Omental fat pad (tissue), 4 donors: ENCODE data around the gene MEIOB. TPM values are rescaled to one million over a fixed set of nuclear protein-coding genes. Genes with fewer than 3 reads are reported as not detected.
"Not testable (repeated sequence)": the region's sequence is repeated elsewhere in the genome, so short reads cannot be mapped to it uniquely, and the experiment has no call there.

Source experiments
- ATAC-seq: fragments of 150-250 bp; one replicate; pipeline ENCODE4 v1.9.1; 2016; ENCODE audit warnings: mild to moderate bottlenecking, moderate library complexity; ENCODE audit not compliant: low FRiP score
- DNase-seq: peaks from one replicate; pipeline ENCODE4 v3.0.0-alpha.2; 2019; ENCODE audit warnings: low spot score
- CTCF ChIP-seq, 3 donors: fragments of 450-650 bp; IDR thresholded peaks; one replicate each; pipeline ENCODE4 v1.5.1; 2016 to 2017; ENCODE audit warnings: antibody characterized with exemption in 3 of 3, mild to moderate bottlenecking in 3 of 3, moderate library complexity in 2 of 3
- total RNA-seq, 4 donors: library from RNA; depleted of rRNA; stranded (reverse); fragments of >200 nt; gene quantifications; one replicate each; pipeline ENCODE4 v1.1.0, GENCODE V29; 2016

The MEIOB gene
- total RNA-seq, 4 donors from 2014 or later: 1.7 TPM; not detected in 3

DNA sequence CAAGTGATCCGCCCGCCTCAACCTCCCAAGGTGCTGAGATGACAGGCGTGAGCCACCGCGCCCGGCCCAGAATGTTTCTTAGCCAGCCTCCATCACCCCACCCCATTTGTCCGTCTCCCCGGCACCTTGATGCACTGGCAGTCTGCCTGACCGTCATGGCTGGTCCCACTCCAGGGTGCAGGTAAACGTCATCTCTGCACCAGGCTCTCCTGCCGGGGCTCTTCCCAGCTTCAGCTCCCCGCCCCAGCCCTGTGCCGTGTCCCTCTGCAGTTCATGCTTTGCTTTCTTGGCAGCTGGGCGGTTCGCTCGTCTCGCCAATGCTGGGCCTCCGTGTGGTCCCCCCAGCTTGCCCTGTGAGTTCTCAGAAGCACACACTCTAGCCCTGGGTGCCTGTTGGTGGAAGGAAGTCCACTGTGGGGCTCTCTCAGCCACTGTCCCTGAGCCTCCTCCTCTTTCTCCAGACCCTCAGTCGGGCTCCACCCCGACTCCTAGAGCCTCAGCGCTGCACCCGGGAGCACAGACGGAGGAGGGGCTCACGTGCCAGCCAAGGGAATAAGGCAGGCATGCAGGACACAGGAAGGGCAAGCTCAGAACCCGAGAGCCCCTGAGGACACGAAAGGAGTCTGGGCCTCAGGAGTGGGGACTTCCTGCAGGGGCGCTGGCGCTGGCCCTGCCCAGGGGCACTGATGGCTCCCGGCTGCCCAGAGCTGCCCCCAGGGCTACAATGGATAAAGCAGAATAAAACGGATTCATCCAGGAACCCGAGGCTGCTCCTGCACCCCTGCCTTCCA is 34.3 kb upstream of the MEIOB start:
- TF ChIP-seq CTCF (IDR thresholded peaks at IDR 0.05): no peak
- ATAC-seq: no peak
- no peak for DNase-seq

DNA sequence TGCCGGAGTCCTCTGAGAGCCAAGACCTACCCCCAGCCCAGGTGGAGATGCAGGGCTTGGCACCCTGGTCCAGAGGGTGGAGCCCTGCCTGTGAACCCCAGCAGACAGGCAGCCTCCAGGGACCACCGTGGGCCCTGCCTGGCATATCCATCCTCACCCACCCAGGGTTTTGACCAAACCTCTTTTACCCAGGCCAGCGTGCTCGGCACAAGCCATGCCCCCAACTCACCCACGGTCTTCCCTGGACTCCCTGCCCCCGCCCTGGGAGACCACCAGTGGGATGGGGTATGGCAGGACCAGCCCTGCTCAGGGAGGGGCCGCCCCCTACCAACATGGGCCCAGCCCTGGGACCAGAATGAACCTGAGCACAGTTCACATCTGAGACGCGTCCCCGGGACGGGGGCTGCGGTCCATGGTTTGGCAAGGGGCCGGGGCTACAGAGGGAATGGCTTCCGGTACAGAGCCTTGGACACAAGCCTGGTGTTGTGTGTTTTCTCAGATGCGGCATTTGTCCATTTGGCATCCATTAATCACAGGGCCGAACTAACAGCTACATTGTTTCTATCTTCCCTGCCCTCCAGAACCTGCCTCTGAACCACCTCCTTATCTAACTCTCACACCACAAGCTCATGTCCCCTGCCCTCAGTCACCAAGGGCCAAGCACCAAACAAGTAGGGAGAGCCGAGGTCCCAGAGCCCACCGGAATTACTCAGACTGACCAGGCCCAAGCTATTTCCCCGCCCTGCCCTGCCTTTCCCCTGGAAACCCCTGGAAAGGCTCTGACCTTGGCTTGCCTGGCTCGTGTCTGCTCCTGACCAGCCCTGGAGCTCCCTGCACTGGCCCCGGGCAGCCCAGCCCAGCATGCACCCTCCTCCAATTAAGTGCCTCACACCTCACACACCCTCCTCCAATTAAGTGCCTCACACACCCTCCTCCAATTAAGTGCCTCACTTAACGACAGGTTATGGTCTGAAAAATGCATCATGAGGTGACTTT is 32.2 kb upstream of the MEIOB start:
- no peak for TF ChIP-seq CTCF (IDR thresholded peaks at IDR 0.05)
- ATAC-seq: no peak
- DNase-seq: no peak

GRCh38 chr16:1903220-1903574 is 31.2 kb upstream of the MEIOB start:
- no peak for TF ChIP-seq CTCF (IDR thresholded peaks at IDR 0.05)
- no peak for ATAC-seq
- DNase-seq: no peak

DNA sequence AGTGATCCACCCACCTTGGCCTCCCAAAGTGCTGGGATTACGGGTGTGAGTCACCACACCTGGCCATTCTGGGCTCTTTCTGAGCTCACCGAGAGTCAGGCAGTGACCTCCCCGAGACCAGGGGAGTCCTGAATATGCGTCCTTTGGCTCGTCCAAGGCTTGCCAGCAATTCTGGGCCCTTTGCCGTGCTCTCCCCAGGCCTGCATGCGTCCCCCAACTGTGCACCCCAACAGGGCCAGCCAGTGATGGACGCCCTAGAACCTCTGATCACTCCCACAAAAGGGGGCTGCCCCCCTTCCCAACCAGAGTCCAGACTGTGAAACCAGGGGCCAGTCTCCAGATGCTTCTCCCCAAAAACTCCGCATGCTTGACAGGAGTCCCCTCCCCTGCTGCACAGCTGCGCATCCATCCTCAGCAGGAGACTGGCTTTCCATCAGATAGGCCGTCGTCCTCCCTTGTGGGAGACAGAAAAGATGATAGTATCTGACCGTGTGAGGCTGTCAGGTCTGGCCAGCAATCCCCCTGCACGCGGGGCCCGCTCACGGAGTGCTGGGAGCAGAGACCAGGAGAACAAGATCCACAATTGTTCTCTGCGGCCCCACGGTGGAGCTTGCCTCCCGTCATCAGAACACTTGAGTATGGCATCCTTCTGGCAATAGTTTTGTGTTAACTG is 30.7 kb upstream of the MEIOB start:
- ATAC-seq (no peak), DNase-seq (no peak)
- TF ChIP-seq CTCF (IDR thresholded peaks at IDR 0.05): no peak

GRCh38 chr16:1900452-1900774 is 28.4 kb upstream of the MEIOB start:
- ATAC-seq: no peak
- no peak for DNase-seq
- no peak for TF ChIP-seq CTCF (IDR thresholded peaks at IDR 0.05)

GRCh38 chr16:1899641-1900451 is 27.9 kb upstream of the MEIOB start:
- ATAC-seq (no peak), DNase-seq (no peak)
- no peak for TF ChIP-seq CTCF (IDR thresholded peaks at IDR 0.05)

GRCh38 chr16:1897692-1898091 is 25.7 kb upstream of the MEIOB start:
- DNase-seq: not testable (repeated sequence)

More at GRCh38 chr16:1897692-1898091, 25.7 kb upstream of the MEIOB start:
- not testable (repeated sequence) for ATAC-seq
